Measurements from ENCODE around the gene SPC25.

DNA sequence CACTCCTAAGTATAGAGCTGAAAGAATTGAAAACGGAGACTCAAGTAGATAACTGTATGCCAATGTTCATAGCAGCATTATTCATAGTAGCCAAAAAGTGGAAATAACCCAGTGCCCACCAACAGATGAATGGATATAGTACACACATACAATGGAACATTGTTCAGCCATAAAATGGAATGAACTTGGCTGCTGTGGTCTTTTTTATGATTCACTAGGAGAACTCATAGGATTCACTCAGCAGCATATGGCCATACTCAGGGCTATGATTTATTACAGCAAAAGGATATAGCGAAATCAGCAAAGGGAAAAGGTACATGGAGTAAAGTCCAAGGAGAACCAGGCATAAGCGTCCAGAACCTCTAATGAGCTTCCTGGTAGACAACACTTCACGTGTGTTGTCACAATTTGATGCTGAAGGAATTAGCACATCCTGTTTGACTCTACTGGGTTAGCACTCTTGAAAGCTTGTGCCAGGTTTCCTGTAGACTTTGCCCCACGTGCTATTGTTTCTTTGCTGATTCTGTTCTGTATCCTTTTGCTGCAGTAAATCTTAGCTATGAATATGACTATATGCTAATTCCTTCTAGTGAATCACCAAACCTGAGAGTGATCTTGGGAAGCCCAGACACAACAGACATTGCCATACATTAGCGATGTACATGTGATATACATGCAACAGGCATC is 15.7 kb downstream of the SPC25 start:
- TF ChIP-seq EZH2 (IDR thresholded peaks at IDR 0.05; ENCODE audit: borderline replicate concordance, control insufficient read depth, low read depth, low read length): no peak
- no peak for TF ChIP-seq NRF1 (conservative IDR thresholded peaks at IDR 0.05; ENCODE audit: low read depth, low read length)
- TF ChIP-seq RAD21 (IDR thresholded peaks at IDR 0.05; ENCODE audit: insufficient read depth, low read depth, low read length): no peak
- no peak for TF ChIP-seq HDGF (IDR thresholded peaks at IDR 0.05)
